Vagina (tissue), 2 donors: ENCODE results near the gene ST8SIA1. TPM values are rescaled to one million over a fixed set of nuclear protein-coding genes. Genes with fewer than 3 reads are reported as not detected.

Experiments
- DNase-seq, 2 donors: peaks; one replicate each; pipeline ENCODE4 v3.0.0-alpha.2; 2017; ENCODE audit errors: extremely low spot score in 2 of 2
- H3K27ac ChIP-seq: fragments of 200-600 bp; sonication (generic); one replicate; pipeline ENCODE4 v1.5.1; 2019
- H3K27me3 ChIP-seq: fragments of 200-600 bp; sonication (generic); one replicate; pipeline ENCODE4 v1.5.1; 2019
- H3K36me3 ChIP-seq, 2 donors: fragments of 200-600 bp; sonication (generic); one replicate each; pipeline ENCODE4 v1.5.1; 2017 to 2019
- H3K4me1 ChIP-seq: fragments of 200-600 bp; sonication (generic); one replicate; pipeline ENCODE4 v1.5.1; 2019
- H3K4me3 ChIP-seq, 2 donors: fragments of 200-600 bp; sonication (generic); 1 replicate in 1 of 2; 2 replicates in 1 of 2; pipeline ENCODE4 v1.5.1; 2016 to 2019
- H3K9me3 ChIP-seq: fragments of 200-600 bp; sonication (generic); one replicate; pipeline ENCODE4 v1.5.1; 2019
- CTCF ChIP-seq, 3 experiments: fragments of 450-650 bp in 2 of 3; fragments of 200-600 bp in 1 of 3; sonication (generic) in 1 of 3; IDR thresholded peaks; one replicate each; pipeline ENCODE4 v1.5.1; 2017 to 2019; ENCODE audit warnings: antibody characterized with exemption in 3 of 3, mild to moderate bottlenecking in 2 of 3, moderate library complexity in 2 of 3
- POLR2A ChIP-seq, 2 donors: fragments of 450-650 bp; IDR thresholded peaks; one replicate each; pipeline ENCODE4 v1.6.1; 2017; ENCODE audit warnings: antibody characterized with exemption in 2 of 2, mild to moderate bottlenecking in 2 of 2, moderate library complexity in 2 of 2
- POLR2AphosphoS5 ChIP-seq, 2 donors: sonication (generic); formaldehyde crosslinking; IDR thresholded peaks; one replicate each; pipeline ENCODE4 v1.9.0; 2017; ENCODE audit warnings: antibody characterized with exemption in 2 of 2, mild to moderate bottlenecking in 2 of 2, low read depth in 1 of 2; ENCODE audit not compliant: insufficient read depth in 1 of 2
- intact Hi-C: fragments of 100-400 bp; cut with DNase I; formaldehyde crosslinking; loops from one replicate; pipeline ENCODE4 v1.15.1; 2023
- total RNA-seq: library from RNA; depleted of rRNA; stranded (reverse); fragments of >200 nt; gene quantifications from one replicate; pipeline ENCODE4 v1.2.3, GENCODE V29; 2016

The ST8SIA1 gene
- total RNA-seq, 1 donor from 2014 or later: 5.2 TPM

- Histone ChIP-seq H3K36me3 (no peaks in the 10 kb centered on the region), H3K4me3 (no peak overlapping the region), H3K9me3 (no peaks in the 10 kb centered on the region), H3K4me1 (no peaks in the 10 kb centered on the region), H3K27ac (no peak overlapping the region), H3K27me3 (no peaks in the 10 kb centered on the region)
- intact Hi-C loops: no loop called here
- TF ChIP-seq POLR2A (IDR thresholded peaks at IDR 0.05) (no peak), POLR2AphosphoS5 (IDR thresholded peaks at IDR 0.05; ENCODE audit: insufficient read depth in 1 of 2, low read depth in 1 of 2) (no peak), CTCF (IDR thresholded peaks at IDR 0.05) (no peak)
- DNase-seq: no peak
Measured at GRCh38 chr12:22230280-22230794, 104.2 kb downstream of the ST8SIA1 start.

- no peak for DNase-seq
- intact Hi-C loops: no loop called here
- H3K36me3 ChIP-seq: no peaks in the 10 kb centered on the region
- TF ChIP-seq POLR2AphosphoS5 (IDR thresholded peaks at IDR 0.05; ENCODE audit: insufficient read depth in 1 of 2, low read depth in 1 of 2) (no peak), POLR2A (IDR thresholded peaks at IDR 0.05) (no peak), CTCF (IDR thresholded peaks at IDR 0.05) (no peak)
- H3K27me3 ChIP-seq: no peaks in the 10 kb centered on the region
- no peaks in the 10 kb centered on the region for H3K4me1 ChIP-seq
- no peak overlapping the region for H3K27ac ChIP-seq
- H3K4me3 ChIP-seq: no peak overlapping the region
- no peaks in the 10 kb centered on the region for H3K9me3 ChIP-seq
Measured at GRCh38 chr12:22229652-22230279, 104.7 kb downstream of the ST8SIA1 start.

DNA sequence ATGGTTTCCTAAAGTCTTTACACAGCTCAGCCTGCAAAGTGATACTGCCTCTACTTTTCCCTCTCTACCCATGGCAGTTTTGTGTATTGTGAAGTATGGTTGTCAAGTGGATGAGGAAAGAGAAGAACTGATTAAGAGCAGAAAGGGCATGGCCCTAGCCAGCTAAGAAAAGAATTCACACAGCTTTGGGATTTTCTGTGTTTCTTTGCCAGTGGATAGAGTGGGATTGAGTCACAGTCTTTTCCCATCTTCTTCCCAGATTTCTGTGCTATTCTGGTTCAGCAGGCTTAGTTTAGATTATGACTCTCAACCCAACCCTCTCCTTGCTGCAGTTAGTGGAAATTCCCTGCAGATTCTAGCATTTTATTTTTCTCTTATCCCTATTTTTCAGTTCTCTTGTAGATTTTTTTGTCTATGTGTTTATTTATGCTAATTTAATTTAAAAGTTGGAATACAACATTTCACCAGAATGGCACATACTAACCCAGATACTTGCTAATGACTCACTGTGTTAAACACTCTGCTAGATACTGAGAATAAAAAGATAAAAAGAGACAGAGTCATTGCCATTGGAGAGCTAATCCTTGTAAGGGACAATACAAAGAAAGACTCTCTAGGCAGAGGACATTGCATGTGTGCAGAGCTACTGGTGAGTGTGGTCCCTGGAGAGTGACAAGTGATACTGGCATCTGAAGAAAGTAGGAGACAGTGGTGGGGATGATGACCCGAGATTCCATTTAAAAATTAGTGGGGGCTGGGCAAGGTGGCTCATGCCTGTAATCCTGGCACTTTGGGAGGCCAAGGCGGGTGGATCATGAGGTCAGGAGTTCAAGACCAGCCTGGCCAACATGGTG is 106.3 kb downstream of the ST8SIA1 start:
- intact Hi-C loops: no loop called here
- H3K9me3 ChIP-seq: no peaks in the 10 kb centered on the region
- TF ChIP-seq CTCF (IDR thresholded peaks at IDR 0.05): no peak
- TF ChIP-seq POLR2AphosphoS5 (IDR thresholded peaks at IDR 0.05; ENCODE audit: insufficient read depth in 1 of 2, low read depth in 1 of 2): no peak
- no peak for TF ChIP-seq POLR2A (IDR thresholded peaks at IDR 0.05)
- no peaks in the 10 kb centered on the region for H3K27me3 ChIP-seq
- no peak for DNase-seq
- H3K36me3 ChIP-seq: no peaks in the 10 kb centered on the region
- H3K4me1 ChIP-seq: no peaks in the 10 kb centered on the region
- no peak overlapping the region for H3K27ac ChIP-seq
- no peak overlapping the region for H3K4me3 ChIP-seq

- H3K4me3 ChIP-seq: no peak overlapping the region
- H3K36me3 ChIP-seq: no peaks in the 10 kb centered on the region
- H3K4me1 ChIP-seq: no peaks in the 10 kb centered on the region
- TF ChIP-seq POLR2AphosphoS5 (IDR thresholded peaks at IDR 0.05; ENCODE audit: insufficient read depth in 1 of 2, low read depth in 1 of 2): no peak
- no peak for TF ChIP-seq POLR2A (IDR thresholded peaks at IDR 0.05)
- no peak for TF ChIP-seq CTCF (IDR thresholded peaks at IDR 0.05)
- H3K9me3 ChIP-seq: no peaks in the 10 kb centered on the region
- intact Hi-C loops: no loop called here
- no peak for DNase-seq
- H3K27ac ChIP-seq: no peak overlapping the region
- no peaks in the 10 kb centered on the region for H3K27me3 ChIP-seq
Measured at GRCh38 chr12:22223356-22223755, 111.2 kb downstream of the ST8SIA1 start.

DNA sequence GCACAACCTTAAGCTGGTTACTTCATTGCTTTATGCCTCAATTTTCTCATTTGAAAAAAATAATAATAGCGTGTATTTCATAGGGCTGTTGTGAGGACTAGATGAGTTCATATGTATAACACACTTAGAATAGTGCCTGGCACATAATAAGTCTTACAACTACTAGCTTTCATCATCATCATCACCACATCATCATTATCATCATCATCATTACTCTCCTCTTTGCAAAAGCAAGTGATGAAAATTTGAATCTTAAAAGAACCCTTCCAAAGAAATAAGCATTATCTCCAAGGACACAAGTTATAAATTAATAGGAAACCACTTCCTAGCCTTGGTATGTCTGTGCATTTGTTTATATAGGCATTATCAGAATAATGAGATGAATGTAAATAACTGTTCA is 117.0 kb downstream of the ST8SIA1 start:
- Histone ChIP-seq H3K27me3 (no peaks in the 10 kb centered on the region), H3K27ac (no peak overlapping the region), H3K4me3 (no peak overlapping the region), H3K36me3 (no peaks in the 10 kb centered on the region), H3K4me1 (no peaks in the 10 kb centered on the region), H3K9me3 (no peaks in the 10 kb centered on the region)
- TF ChIP-seq POLR2AphosphoS5 (IDR thresholded peaks at IDR 0.05; ENCODE audit: insufficient read depth in 1 of 2, low read depth in 1 of 2): no peak
- no peak for TF ChIP-seq POLR2A (IDR thresholded peaks at IDR 0.05)
- TF ChIP-seq CTCF (IDR thresholded peaks at IDR 0.05): no peak
- no peak for DNase-seq
- intact Hi-C loops: no loop called here
